ENCODE measurements around the gene RPS27. TPM values are rescaled to one million over a fixed set of nuclear protein-coding genes. Genes with fewer than 3 reads are reported as not detected.
A peak's percentile ranks its signal among the peaks of the same experiment; 100 is the strongest.

The RPS27 gene
- total RNA-seq, 1 donor from 2014 or later: 1,149 TPM

DNA sequence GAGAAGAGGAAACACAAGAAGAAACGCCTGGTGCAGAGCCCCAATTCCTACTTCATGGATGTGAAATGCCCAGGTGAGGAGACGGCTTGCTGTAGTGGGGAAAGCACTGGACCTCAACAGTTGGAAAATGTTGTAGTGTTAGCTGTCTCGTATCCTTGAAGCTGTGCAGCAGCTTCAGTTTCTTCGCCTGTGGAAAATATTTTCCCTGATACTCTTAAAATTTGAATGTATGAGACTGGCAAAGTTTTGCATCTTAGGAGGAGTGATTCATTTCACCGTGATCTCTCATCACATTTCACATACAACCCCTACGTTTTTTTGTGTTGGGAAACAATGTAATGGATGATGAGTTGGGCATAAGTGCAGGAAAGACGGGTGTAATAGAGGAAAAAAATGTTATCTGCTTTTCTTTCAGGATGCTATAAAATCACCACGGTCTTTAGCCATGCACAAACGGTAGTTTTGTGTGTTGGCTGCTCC is 629 bp downstream of the RPS27 start:
- Histone ChIP-seq H3K27me3 (ENCODE audit: insufficient read depth, low read length) (no peaks in the 10 kb centered on the region), H3K4me3 (ENCODE audit: insufficient read depth, low read depth, low read length) (peak overlapping the region; percentile 88), H3K36me3 (ENCODE audit: insufficient read depth, low read length) (peaks cover 22% of the 10 kb centered on the region), H3K4me2 (ENCODE audit: low read length) (peak overlapping the region; percentile 92), H2AFZ (ENCODE audit: low read depth, low read length) (no peak overlapping the region), H3K9ac (ENCODE audit: low read length) (peak overlapping the region; percentile 95), H3K4me1 (ENCODE audit: insufficient read depth, low read length) (peaks cover 20% of the 10 kb centered on the region), H3K27ac (ENCODE audit: low read depth, low read length) (peak overlapping the region; percentile 92), H4K20me1 (ENCODE audit: insufficient read depth, low read length) (peaks cover 25% of the 10 kb centered on the region), H3K9me3 (ENCODE audit: insufficient read depth, low read depth, low read length) (no peaks in the 10 kb centered on the region), H3K79me2 (ENCODE audit: insufficient read depth, low read length) (peaks cover 22% of the 10 kb centered on the region)
- DNase-seq (ENCODE audit: low read depth) (no peak), FAIRE-seq (no peak)
- Mint-ChIP-seq H3K36me3 (ENCODE audit: low read depth, unreplicated experiment) (peaks cover 15% of the 10 kb centered on the region), H3K9me3 (ENCODE audit: unreplicated experiment) (peaks cover 2% of the 10 kb centered on the region), H3K27ac (ENCODE audit: unreplicated experiment) (peak overlapping the region; percentile 96), H3K4me1 (ENCODE audit: low read depth, unreplicated experiment) (peaks cover 16% of the 10 kb centered on the region), H3K27me3 (ENCODE audit: low read depth, unreplicated experiment) (no peaks in the 10 kb centered on the region), H3K4me3 (ENCODE audit: unreplicated experiment) (peak overlapping the region; percentile 96)
- no peak for TF ChIP-seq EZH2 (IDR thresholded peaks at IDR 0.05; ENCODE audit: insufficient read depth, low read length)
- TF ChIP-seq, protein P1, sequence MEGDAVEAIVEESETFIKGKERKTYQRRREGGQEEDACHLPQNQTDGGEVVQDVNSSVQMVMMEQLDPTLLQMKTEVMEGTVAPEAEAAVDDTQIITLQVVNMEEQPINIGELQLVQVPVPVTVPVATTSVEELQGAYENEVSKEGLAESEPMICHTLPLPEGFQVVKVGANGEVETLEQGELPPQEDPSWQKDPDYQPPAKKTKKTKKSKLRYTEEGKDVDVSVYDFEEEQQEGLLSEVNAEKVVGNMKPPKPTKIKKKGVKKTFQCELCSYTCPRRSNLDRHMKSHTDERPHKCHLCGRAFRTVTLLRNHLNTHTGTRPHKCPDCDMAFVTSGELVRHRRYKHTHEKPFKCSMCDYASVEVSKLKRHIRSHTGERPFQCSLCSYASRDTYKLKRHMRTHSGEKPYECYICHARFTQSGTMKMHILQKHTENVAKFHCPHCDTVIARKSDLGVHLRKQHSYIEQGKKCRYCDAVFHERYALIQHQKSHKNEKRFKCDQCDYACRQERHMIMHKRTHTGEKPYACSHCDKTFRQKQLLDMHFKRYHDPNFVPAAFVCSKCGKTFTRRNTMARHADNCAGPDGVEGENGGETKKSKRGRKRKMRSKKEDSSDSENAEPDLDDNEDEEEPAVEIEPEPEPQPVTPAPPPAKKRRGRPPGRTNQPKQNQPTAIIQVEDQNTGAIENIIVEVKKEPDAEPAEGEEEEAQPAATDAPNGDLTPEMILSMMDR (IDR thresholded peaks at IDR 0.05; ENCODE audit: insufficient read depth, low read depth, low read length): no peak

DNA sequence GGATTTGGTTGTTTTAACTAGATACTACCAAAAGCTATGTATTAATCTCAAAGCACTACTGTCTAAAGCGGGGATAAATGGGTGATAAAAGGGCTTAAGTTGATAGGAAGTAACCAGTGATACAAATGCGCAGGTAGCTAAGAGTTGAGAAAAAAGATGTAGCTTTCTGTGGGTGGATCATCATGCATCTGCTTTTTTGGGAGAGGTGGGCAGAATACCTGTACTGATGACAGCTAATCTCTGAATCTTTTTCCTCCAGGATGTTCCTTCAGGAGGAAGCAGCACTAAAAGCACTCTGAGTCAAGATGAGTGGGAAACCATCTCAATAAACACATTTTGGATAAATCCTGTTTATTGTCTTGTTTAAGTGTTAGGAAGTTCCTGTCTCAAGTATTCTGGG is 1.2 kb downstream of the RPS27 start:
- Mint-ChIP-seq H3K4me3 (ENCODE audit: unreplicated experiment) (peak overlapping the region; percentile 96), H3K27me3 (ENCODE audit: low read depth, unreplicated experiment) (no peaks in the 10 kb centered on the region), H3K36me3 (ENCODE audit: low read depth, unreplicated experiment) (peaks cover 15% of the 10 kb centered on the region), H3K4me1 (ENCODE audit: low read depth, unreplicated experiment) (peaks cover 15% of the 10 kb centered on the region), H3K27ac (ENCODE audit: unreplicated experiment) (peak overlapping the region; percentile 73), H3K9me3 (ENCODE audit: unreplicated experiment) (peaks cover 2% of the 10 kb centered on the region)
- TF ChIP-seq, protein P1 (IDR thresholded peaks at IDR 0.05; ENCODE audit: insufficient read depth, low read depth, low read length): no peak
- TF ChIP-seq EZH2 (IDR thresholded peaks at IDR 0.05; ENCODE audit: insufficient read depth, low read length): no peak
- peak overlapping the region; percentile 88 for H3K4me3 ChIP-seq (ENCODE audit: insufficient read depth, low read depth, low read length)
- H3K27ac ChIP-seq (ENCODE audit: low read depth, low read length): no peak overlapping the region
- H3K4me1 ChIP-seq (ENCODE audit: insufficient read depth, low read length): peaks cover 17% of the 10 kb centered on the region
- peak overlapping the region; percentile 92 for H3K4me2 ChIP-seq (ENCODE audit: low read length)
- H4K20me1 ChIP-seq (ENCODE audit: insufficient read depth, low read length): peaks cover 25% of the 10 kb centered on the region
- no peak overlapping the region for H2AFZ ChIP-seq (ENCODE audit: low read depth, low read length)
- H3K27me3 ChIP-seq (ENCODE audit: insufficient read depth, low read length): no peaks in the 10 kb centered on the region
- no peak for FAIRE-seq
- H3K79me2 ChIP-seq (ENCODE audit: insufficient read depth, low read length): peaks cover 22% of the 10 kb centered on the region
- no peak for DNase-seq (ENCODE audit: low read depth)
- peak overlapping the region; percentile 95 for H3K9ac ChIP-seq (ENCODE audit: low read length)
- H3K36me3 ChIP-seq (ENCODE audit: insufficient read depth, low read length): peaks cover 22% of the 10 kb centered on the region
- no peaks in the 10 kb centered on the region for H3K9me3 ChIP-seq (ENCODE audit: insufficient read depth, low read depth, low read length)

DNA sequence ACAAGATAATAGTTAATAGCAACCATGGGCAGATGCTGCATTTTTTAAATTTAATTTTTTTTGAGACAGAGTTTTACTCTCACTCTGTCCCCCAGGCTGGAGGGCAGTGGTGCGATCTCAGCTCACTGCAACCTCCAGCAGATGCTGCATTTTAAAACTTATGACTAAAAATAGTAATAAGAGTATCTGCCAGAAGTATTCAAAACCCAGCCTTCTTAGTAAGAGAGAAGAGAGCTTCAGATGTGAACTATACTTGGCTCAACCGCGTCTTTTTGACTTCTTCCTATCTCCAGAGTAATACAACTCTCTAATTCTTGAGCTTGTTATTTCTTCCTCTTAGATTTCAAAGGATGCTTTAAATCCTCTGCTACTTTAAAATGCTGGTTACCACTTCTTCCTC is 4.6 kb downstream of the RPS27 start:
- DNase-seq (ENCODE audit: low read depth) (no peak), FAIRE-seq (no peak)
- Mint-ChIP-seq H3K36me3 (ENCODE audit: low read depth, unreplicated experiment) (peaks cover 15% of the 10 kb centered on the region), H3K27ac (ENCODE audit: unreplicated experiment) (no peak overlapping the region), H3K4me1 (ENCODE audit: low read depth, unreplicated experiment) (peaks cover 11% of the 10 kb centered on the region), H3K27me3 (ENCODE audit: low read depth, unreplicated experiment) (no peaks in the 10 kb centered on the region), H3K9me3 (ENCODE audit: unreplicated experiment) (peaks cover 2% of the 10 kb centered on the region), H3K4me3 (ENCODE audit: unreplicated experiment) (no peak overlapping the region)
- H2AFZ ChIP-seq (ENCODE audit: low read depth, low read length): no peak overlapping the region
- no peak overlapping the region for H3K9ac ChIP-seq (ENCODE audit: low read length)
- H3K4me3 ChIP-seq (ENCODE audit: insufficient read depth, low read depth, low read length): no peak overlapping the region
- peaks cover 25% of the 10 kb centered on the region for H4K20me1 ChIP-seq (ENCODE audit: insufficient read depth, low read length)
- H3K27ac ChIP-seq (ENCODE audit: low read depth, low read length): no peak overlapping the region
- no peak overlapping the region for H3K4me2 ChIP-seq (ENCODE audit: low read length)
- no peaks in the 10 kb centered on the region for H3K9me3 ChIP-seq (ENCODE audit: insufficient read depth, low read depth, low read length)
- peaks cover 22% of the 10 kb centered on the region for H3K36me3 ChIP-seq (ENCODE audit: insufficient read depth, low read length)
- H3K79me2 ChIP-seq (ENCODE audit: insufficient read depth, low read length): peaks cover 22% of the 10 kb centered on the region
- TF ChIP-seq EZH2 (IDR thresholded peaks at IDR 0.05; ENCODE audit: insufficient read depth, low read length): no peak
- TF ChIP-seq, protein P1 (IDR thresholded peaks at IDR 0.05; ENCODE audit: insufficient read depth, low read depth, low read length): no peak
- H3K4me1 ChIP-seq (ENCODE audit: insufficient read depth, low read length): peaks cover 15% of the 10 kb centered on the region
- no peaks in the 10 kb centered on the region for H3K27me3 ChIP-seq (ENCODE audit: insufficient read depth, low read length)

All from astrocyte (in vitro differentiated cells and primary cell).